HFF-Myc (cell line): ENCODE measurements around the gene ADIPOR2.
"Not testable (repeated sequence)": the region's sequence is repeated elsewhere in the genome, so short reads cannot be mapped to it uniquely, and the experiment has no call there.

Experiments
- DNase-seq: peaks from one replicate; pipeline ENCODE4 v3.0.0-alpha.2; 2011; ENCODE audit warnings: low read depth; ENCODE audit errors: extremely low read depth
- H3K4me3 ChIP-seq: replicated peaks from 2 replicates; pipeline ENCODE4 v1.5.1; 2011; ENCODE audit warnings: low read depth, mild to moderate bottlenecking, control low read depth, low read length
- TF ChIP-seq, protein P1 (sequence below): IDR thresholded peaks from 2 replicates; pipeline ENCODE4 v1.5.1; 2012; ENCODE audit warnings: mild to moderate bottlenecking, low read depth, low read length, control low read depth; ENCODE audit errors: missing control alignments

ADIPOR2 gene

DNA sequence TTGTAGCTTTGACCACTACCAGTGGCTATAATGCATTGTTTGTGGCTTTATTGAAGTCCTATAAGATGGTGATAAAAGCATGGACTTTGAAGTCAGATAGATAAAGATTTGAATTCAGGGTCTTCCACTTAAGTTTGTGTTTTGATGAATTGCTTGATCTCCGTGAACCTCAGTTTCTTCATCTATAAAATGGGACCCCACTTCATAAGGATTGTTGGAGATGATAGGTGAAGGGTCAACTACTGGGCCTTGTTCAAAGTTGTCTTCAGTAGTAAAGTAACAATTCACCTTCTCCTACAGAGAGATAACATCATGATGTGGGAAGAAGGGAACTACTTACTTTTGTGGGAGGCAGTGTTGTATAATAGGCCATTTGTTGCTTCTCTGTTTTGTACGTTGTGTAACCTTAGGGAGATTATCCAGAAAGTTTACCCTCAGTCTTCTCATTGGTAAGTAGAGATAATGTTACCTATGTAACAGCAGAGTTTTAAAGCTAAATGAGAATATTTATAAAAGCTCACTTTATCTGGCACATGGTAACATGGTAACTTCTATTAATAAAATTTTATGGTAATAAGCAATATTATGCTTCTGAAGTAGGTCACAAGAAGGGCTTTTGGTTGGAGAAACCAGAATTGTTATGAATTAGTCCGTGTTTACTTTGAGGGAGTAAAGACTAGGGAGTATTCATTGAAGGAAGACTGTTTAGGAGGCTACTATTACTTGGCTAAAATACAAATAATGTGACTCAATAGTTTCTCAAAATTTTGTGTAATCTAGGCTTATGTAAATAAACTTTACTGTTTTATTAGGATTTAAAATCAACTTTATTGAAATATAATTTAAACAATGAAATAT, 15.1 kb downstream of the ADIPOR2 start:
- H3K4me3 ChIP-seq = no peak overlapping the region

DNA sequence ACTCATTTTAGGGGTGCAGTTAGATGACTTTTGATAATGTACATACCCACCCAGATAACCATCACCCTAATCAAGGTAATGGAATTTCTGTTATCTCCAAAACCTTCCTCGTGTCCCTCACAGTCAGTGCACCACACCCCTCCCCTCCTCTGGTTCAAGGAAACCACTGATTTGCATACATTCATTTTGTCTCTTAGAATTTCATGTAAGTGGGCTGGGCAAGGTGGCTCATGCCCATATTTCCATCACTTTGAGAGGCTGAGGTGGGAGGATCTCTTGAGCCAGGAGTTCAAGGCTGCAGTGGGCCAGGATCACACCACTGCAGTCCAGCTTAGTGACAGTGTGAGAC, 15.7 kb downstream of the ADIPOR2 start:
- DNase-seq = no peak
- no peak overlapping the region for H3K4me3 ChIP-seq
- TF ChIP-seq, protein P1, sequence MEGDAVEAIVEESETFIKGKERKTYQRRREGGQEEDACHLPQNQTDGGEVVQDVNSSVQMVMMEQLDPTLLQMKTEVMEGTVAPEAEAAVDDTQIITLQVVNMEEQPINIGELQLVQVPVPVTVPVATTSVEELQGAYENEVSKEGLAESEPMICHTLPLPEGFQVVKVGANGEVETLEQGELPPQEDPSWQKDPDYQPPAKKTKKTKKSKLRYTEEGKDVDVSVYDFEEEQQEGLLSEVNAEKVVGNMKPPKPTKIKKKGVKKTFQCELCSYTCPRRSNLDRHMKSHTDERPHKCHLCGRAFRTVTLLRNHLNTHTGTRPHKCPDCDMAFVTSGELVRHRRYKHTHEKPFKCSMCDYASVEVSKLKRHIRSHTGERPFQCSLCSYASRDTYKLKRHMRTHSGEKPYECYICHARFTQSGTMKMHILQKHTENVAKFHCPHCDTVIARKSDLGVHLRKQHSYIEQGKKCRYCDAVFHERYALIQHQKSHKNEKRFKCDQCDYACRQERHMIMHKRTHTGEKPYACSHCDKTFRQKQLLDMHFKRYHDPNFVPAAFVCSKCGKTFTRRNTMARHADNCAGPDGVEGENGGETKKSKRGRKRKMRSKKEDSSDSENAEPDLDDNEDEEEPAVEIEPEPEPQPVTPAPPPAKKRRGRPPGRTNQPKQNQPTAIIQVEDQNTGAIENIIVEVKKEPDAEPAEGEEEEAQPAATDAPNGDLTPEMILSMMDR = no peak

More for the DNA sequence above, 15.1 kb downstream of the ADIPOR2 start:
- TF ChIP-seq, protein P1 = no peak
- no peak for DNase-seq

DNA sequence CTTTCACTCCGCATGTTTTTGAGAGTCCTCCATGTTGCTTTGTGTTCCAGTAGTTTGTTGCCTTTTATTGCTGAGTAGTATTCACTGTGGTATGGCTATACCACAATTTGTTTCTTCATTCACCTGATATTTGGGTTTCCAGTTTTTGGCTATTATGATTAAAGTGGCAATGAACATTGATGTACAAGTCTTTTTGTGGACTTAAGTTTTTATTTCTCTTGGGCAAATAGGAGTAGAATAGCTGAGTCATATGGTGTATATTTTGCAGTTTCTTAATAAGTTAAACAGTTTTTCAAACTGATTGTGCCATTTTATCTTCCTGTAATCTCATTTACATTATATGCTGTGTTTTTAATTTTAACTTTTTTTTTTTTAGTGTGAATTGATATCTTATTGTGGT, 16.2 kb downstream of the ADIPOR2 start:
- TF ChIP-seq, protein P1 = no peak
- DNase-seq = no peak
- no peak overlapping the region for H3K4me3 ChIP-seq

DNA sequence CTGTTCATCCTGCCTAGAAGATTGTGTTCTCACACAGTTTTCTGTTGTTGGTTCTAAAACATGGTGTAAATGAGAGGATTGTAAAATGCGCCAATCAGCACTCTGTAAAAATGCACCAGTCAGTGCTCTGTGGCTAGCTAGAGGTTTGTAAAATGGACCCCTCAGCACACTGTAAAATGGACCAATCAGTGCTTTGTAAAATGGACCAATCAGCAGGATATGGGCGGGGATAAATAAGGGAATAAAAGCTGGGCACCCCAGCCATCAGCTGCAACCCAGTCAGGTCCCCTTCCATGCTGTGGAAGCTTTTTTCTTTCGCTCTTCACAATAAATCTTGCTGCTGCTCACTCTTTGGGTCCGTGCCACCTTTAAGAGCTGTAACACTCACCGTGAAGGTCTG, 19.1 kb downstream of the ADIPOR2 start:
- not testable (repeated sequence) for DNase-seq, H3K4me3 ChIP-seq

DNA sequence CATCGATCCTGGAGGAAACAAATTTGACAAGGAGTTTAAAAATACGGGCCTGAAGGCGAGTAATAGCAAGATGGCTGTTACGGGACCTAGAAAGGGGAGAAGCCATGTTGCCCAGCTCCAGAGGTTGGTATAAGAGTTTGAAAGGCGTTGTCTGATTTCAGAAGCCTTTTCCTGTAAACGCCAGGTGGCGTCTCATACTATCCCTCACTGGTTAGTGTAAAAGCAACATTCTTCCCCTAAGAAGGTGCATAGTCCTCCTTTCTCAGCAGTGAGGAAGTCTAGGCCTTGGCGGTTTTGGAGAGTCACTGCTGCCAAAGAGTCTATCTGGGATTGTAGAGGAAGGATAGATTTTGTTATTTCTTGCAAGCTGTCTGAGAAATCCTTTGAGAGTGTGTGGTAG, 20.0 kb downstream of the ADIPOR2 start:
- DNase-seq, H3K4me3 ChIP-seq: not testable (repeated sequence)

DNA sequence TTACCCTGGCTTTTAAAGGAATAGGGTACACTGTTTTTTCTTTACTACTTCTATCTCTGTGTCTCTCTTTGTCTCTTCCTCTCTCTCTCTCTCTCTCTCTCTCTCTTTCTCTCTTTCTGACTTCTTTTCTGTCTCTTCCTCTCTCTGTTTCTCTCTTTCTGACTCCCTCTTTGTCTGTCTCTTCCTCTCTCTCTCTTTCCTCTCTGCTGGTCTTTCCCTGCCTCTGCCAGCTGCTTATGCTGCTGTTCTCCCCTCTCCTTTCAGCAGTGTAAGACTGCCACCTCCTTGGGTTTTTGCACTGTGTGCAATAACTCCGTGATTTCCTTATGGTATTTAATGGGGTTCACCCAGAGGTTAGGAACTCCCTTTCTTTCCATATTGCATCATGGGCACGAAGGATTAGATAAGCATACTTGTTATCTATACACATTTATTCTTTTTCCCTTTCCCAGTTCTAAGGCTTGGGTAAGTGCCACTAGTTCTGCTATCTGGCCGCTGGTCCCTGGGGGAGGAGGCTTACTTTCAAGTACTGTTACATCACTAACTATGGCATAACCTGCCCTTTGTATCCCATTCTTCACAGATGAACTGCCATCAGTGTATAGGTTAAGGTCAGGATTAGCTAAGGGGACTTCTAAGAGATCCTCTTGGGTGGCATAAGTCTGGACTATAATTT, 20.8 kb downstream of the ADIPOR2 start:
- DNase-seq, H3K4me3 ChIP-seq: not testable (repeated sequence)

DNA sequence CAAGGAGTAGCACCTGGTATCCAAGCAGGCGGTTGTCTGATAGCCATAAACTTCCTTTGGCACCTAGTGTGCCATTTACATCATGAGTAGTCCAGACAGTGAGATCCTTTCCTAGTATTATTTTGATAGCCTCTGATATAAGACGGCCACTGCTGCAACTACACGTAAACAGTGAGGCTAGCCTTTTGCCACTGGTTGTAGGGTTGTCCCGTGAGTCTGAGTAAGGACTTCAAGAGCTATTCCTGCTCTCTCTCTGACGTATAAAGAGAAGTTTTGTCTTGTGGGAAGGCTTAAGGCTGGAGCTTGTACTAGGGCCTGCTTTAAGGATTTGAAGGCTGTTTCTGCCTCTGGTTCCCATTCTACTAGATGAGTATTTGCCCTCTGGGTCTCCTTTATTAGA, 21.4 kb downstream of the ADIPOR2 start:
- H3K4me3 ChIP-seq, DNase-seq: not testable (repeated sequence)

DNA sequence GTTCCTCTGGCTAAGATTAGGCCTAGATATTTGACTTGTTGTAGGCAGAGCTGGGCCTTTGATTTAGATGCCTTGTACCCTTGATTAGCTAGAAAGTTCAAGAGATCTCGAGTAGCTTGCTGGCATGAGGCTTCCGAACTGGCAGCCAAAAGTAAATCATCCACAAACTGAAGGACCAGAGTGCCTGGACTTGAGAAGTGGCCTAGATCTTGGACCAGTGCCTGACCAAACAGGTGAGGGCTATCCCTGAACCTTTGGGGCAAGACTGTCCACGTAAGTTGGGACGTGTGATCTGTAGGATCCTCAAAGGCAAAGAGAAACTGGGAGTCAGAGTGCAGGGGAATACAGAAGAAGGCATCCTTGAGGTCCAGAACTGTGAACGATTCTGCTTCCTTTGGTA, 22.0 kb downstream of the ADIPOR2 start:
- DNase-seq, H3K4me3 ChIP-seq: not testable (repeated sequence)

DNA sequence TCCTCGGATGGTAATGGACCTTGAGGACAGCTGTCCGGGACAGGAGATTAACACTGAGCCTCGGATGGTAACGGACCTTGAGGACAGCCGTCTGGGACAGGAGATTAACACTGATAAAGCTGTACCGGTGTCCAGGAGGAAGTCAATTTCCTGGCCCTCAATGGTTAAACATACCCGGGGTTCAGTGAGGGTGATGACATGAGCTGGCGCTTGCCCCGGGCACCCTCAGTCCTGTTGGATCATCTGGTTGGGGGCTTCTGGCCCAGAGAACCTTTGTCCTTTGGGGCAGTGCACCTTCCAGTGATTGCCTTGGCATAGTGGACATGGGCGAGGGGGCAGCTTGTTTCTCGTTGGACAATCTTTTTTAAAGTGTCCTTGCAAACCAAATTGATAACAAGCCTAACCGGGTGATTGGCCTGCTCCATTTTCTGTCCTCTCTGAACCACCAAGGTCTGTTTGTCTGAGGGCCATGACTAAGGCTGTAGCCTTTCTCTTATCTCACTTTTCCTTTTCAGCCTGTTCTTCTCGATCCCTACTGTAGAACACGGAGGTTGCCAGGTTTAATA, 23.0 kb downstream of the ADIPOR2 start:
- DNase-seq, H3K4me3 ChIP-seq: not testable (repeated sequence)

DNA sequence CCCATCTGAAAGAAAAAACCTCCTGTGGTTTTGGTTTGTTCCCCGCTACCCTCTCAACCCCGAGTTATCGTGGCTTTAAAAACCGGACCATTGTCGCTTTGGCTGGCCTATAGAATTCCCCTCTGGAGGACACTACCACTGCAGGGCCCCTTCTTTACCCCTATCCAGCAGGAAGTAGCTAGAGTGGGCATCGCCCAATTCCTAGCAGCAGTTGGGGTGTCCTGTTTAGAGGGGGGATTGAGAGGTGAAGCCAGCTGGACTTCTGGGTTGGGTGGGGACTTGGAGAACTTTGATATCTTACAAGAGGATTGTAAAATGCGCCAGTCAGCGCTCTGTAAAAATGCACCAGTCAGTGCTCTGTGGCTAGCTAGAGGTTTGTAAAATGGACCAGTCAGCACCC, 24.6 kb downstream of the ADIPOR2 start:
- H3K4me3 ChIP-seq, DNase-seq: not testable (repeated sequence)
